Heart right ventricle (tissue), 16 donors: ENCODE results near the gene PITPNB. TPM values are rescaled to one million over a fixed set of nuclear protein-coding genes. Genes with fewer than 3 reads are reported as not detected.

ENCODE experiments used
- ATAC-seq, 8 donors: fragments of 200-7000 bp; cut with Tn5 transposase; one replicate each; pipeline ENCODE4 v1.9.1; 2020; ENCODE audit warnings: mild to moderate bottlenecking in 8 of 8, moderate library complexity in 8 of 8, moderate number of reproducible peaks in 1 of 8
- DNase-seq, 2 donors: peaks; one replicate each; pipeline ENCODE4 v3.0.0-alpha.2; 2020
- H3K27ac ChIP-seq, 10 donors: fragments of 200-600 bp; sonication (generic) in 2 of 10; one replicate each; pipeline versions ENCODE4 v1.5.0 to v1.8.0; 2020 to 2022; ENCODE audit warnings: mild to moderate bottlenecking in 3 of 10
- H3K27me3 ChIP-seq, 7 donors: fragments of 200-600 bp; one replicate each; pipeline ENCODE4 v1.8.0; 2021 to 2022; ENCODE audit warnings: mild to moderate bottlenecking in 2 of 7
- H3K36me3 ChIP-seq, 9 donors: fragments of 200-600 bp; sonication (generic) in 1 of 9; one replicate each; pipeline versions ENCODE4 v1.5.0 to v1.8.0; 2020 to 2022; ENCODE audit warnings: mild to moderate bottlenecking in 2 of 9
- H3K4me1 ChIP-seq, 9 donors: fragments of 200-600 bp; sonication (generic) in 1 of 9; one replicate each; pipeline versions ENCODE4 v1.5.0 to v1.8.0; 2020 to 2022; ENCODE audit warnings: mild to moderate bottlenecking in 4 of 9
- H3K4me3 ChIP-seq, 10 donors: fragments of 200-600 bp; sonication (generic) in 2 of 10; one replicate each; pipeline versions ENCODE4 v1.5.0 to v1.8.0; 2020 to 2022; ENCODE audit warnings: mild to moderate bottlenecking in 7 of 10, moderate library complexity in 2 of 10
- H3K9me3 ChIP-seq, 11 donors: fragments of 200-600 bp in 10 of 11; sonication (generic) in 2 of 11; one replicate each; pipeline versions ENCODE4 v1.5.0 to v1.8.0; 2013 to 2022; ENCODE audit warnings: mild to moderate bottlenecking in 2 of 11, control low read depth in 1 of 11, moderate library complexity in 1 of 11
- CTCF ChIP-seq, 9 donors: fragments of 200-600 bp; sonication (generic) in 2 of 9; IDR thresholded peaks; one replicate each; pipeline versions ENCODE4 v1.5.0 to v1.8.0; 2021 to 2022; ENCODE audit warnings: antibody characterized with exemption in 9 of 9, mild to moderate bottlenecking in 5 of 9, moderate library complexity in 1 of 9
- WGBS, 2 donors: extraction: QIAGEN DNeasy Blood & Tissue Kit; methylation state at CpG; one replicate each; pipeline ENCODE4 v1.1.7; 2013; ENCODE audit warnings: inconsistent platforms in 1 of 2; 5-methylcytosine and 5-hydroxymethylcytosine counted together
- intact Hi-C, 10 donors: fragments of 100-400 bp; cut with DNase I; formaldehyde crosslinking; loops; one replicate each; pipeline versions ENCODE4 v1.11.1 to v1.14.2; 2022
- polyA plus RNA-seq, 2 donors: library from polyadenylated mRNA; stranded (reverse); fragments of 200-250 nt; gene quantifications; one replicate each; pipeline ENCODE4 v1.2.3, GENCODE V29; 2013
- total RNA-seq, 10 donors: library from RNA; stranded (reverse); fragmentation: NEBNext Ultra II Directional in 3 of 10; extraction: Animal tissue kit (Norgen Biotek cat#: 25700) in 3 of 10; gene quantifications; one replicate each; pipeline versions ENCODE4 v1.2.1 to v1.2.4, GENCODE V29; 2021 to 2023
- donor health status: Arrhythmogenic right ventricular cardiomyopathy.
- donor health status: ischemic (EF 13 %, LVEDD 7.1; RV severe dilation, severe dysfunction).
- donor health status: healthy with polysubstance abuse.
- donor health status: DM: no; HTN: yes; CAD: no.
- donor health status: DM: no; HTN: no; CAD: no.
- donor health status: ischemic (EF 25% LVEDD 6.9; RV normal size, moderate dysfunction).
- donor health status: ischemic (EF 25% LVEDD 5.7; RV mildly dilated, moderate dysfunction).
- donor health status: healthy.
- donor health status: DM: yes; HTN: yes; CAD: no.
- donor health status: Ischemic cardiomyopathy.
- donor health status: ischemic (EF 35%, LVEDD 5.7; RV mildly dilated, moderate dysfunction).
- donor health status: nonischemic (EF 11% LVEDD 7.7; RV severe dilation, severe dysfunction).
- donor health status: DM: yes; HTN: yes; CAD: no.
- donor health status: PGD.
- donor health status: ischemic (EF 29% LVEDD 5.4; RV normal size, mild dysfunction).
- donor health status: nonischemic (EF 23%, LVEDD 6.1; RV moderate dilation, normal function).

Gene PITPNB
- total and polyA plus RNA-seq, 12 donors: 16.0 to 78.3 (median 58.1) TPM

GRCh38 chr22:27913162-27913741 lies 5.8 kb downstream of the PITPNB start:
- intact Hi-C loops: no loop called here
- H3K4me1 ChIP-seq: peaks cover 6 to 80% (median 72%) of the 10 kb centered on the region in 9 donors
- DNase-seq: peak in 1 of 2 donors; percentile 41

GRCh38 chr22:27912101-27912500 lies 7.0 kb downstream of the PITPNB start:
- Histone ChIP-seq H3K4me1 (peaks cover 6 to 70% (median 60%) of the 10 kb centered on the region in 9 donors), H3K4me3 (no peak overlapping the region), H3K9me3 (no peaks in the 10 kb centered on the region), H3K27ac (peak overlapping the region in 6 of 10 donors; percentile 6 to 76 (median 62)), H3K36me3 (peaks cover 0 to 43% (median 6%) of the 10 kb centered on the region in 9 donors), H3K27me3 (no peaks in the 10 kb centered on the region)
- intact Hi-C loops: no loop called here
- TF ChIP-seq CTCF (IDR thresholded peaks at IDR 0.05): no peak
- DNase-seq: no peak
- ATAC-seq: no peak

More at GRCh38 chr22:27913162-27913741, 5.8 kb downstream of the PITPNB start:
- Histone ChIP-seq H3K4me3 (no peak overlapping the region), H3K27ac (peak overlapping the region in 8 of 10 donors; percentile 3 to 76 (median 66)), H3K36me3 (peaks cover 0 to 32% (median 6%) of the 10 kb centered on the region in 9 donors), H3K9me3 (no peaks in the 10 kb centered on the region), H3K27me3 (no peaks in the 10 kb centered on the region)
- TF ChIP-seq CTCF (IDR thresholded peaks at IDR 0.05): no peak
- ATAC-seq: peak; percentile 79 to 97 (median 94)

- WGBS, 2 donors: 93 to 96% methylated on average over 1 of the region's 1 CpG
- intact Hi-C loops: loop anchor here in 1 of 10 donors (2.0 kb wide), 1 partner anchor 15 kb away; no protein-coding TSS in a partner anchor
- TF ChIP-seq CTCF (IDR thresholded peaks at IDR 0.05): no peak
- Histone ChIP-seq H3K27me3 (no peaks in the 10 kb centered on the region), H3K27ac (peak overlapping the region in 2 of 10 donors; percentile 56 to 67), H3K36me3 (peaks cover 0 to 51% (median 6%) of the 10 kb centered on the region in 9 donors), H3K9me3 (no peaks in the 10 kb centered on the region), H3K4me1 (peaks cover 6 to 62% (median 52%) of the 10 kb centered on the region in 9 donors), H3K4me3 (no peak overlapping the region)
- ATAC-seq (no peak), DNase-seq (no peak)
These were observed 7.7 kb downstream of the PITPNB start for GRCh38 chr22:27911330-27911729.

GRCh38 chr22:27906241-27906640 lies 12.8 kb downstream of the PITPNB start:
- H3K27ac ChIP-seq: no peak overlapping the region
- H3K27me3 ChIP-seq: no peaks in the 10 kb centered on the region

More at GRCh38 chr22:27906241-27906640, 12.8 kb downstream of the PITPNB start:
- no peak for DNase-seq
- no peak for TF ChIP-seq CTCF (IDR thresholded peaks at IDR 0.05)
- no peaks in the 10 kb centered on the region for H3K9me3 ChIP-seq
- no peak overlapping the region for H3K4me3 ChIP-seq
- WGBS, 2 donors: 61 to 68% methylated on average over 2 of the region's 2 CpGs
- H3K36me3 ChIP-seq: peaks cover 0 to 97% (median 6%) of the 10 kb centered on the region in 9 donors
- ATAC-seq: no peak
- H3K4me1 ChIP-seq: peaks cover 0 to 29% (median 8%) of the 10 kb centered on the region in 9 donors
- intact Hi-C loops: no loop called here
